Liver (tissue), 9 donors: ENCODE data around the gene CNNM1. TPM values are rescaled to one million over a fixed set of nuclear protein-coding genes. Genes with fewer than 3 reads are reported as not detected.

Experiments used
- DNase-seq: peaks from one replicate; pipeline ENCODE4 v3.0.0-alpha.2; 2017; ENCODE audit warnings: low spot score
- H3K27ac ChIP-seq, 2 donors: one replicate each; pipeline ENCODE4 v1.7.0; 2013; ENCODE audit warnings: inconsistent platforms in 2 of 2, low read length in 2 of 2, control low read depth in 1 of 2, low read depth in 1 of 2, mild to moderate bottlenecking in 1 of 2
- H3K27me3 ChIP-seq, 4 donors: one replicate each; pipeline versions ENCODE4 v1.6.1 to v1.7.0; 2013; ENCODE audit warnings: low read length in 3 of 4, inconsistent platforms in 1 of 4, mild to moderate bottlenecking in 1 of 4, moderate library complexity in 1 of 4; ENCODE audit not compliant: control insufficient read depth in 4 of 4, insufficient read depth in 4 of 4
- H3K36me3 ChIP-seq, 4 donors: one replicate each; pipeline versions ENCODE4 v1.6.1 to v1.7.0; 2013; ENCODE audit warnings: low read length in 3 of 4, mild to moderate bottlenecking in 3 of 4, low read depth in 1 of 4, moderate library complexity in 1 of 4; ENCODE audit not compliant: control insufficient read depth in 4 of 4, insufficient read depth in 3 of 4
- H3K4me1 ChIP-seq, 4 donors: one replicate each; pipeline versions ENCODE4 v1.6.1 to v1.7.0; 2013; ENCODE audit warnings: low read length in 3 of 4, mild to moderate bottlenecking in 3 of 4, moderate library complexity in 1 of 4; ENCODE audit not compliant: control insufficient read depth in 4 of 4, insufficient read depth in 4 of 4
- H3K4me3 ChIP-seq, 3 donors: one replicate each; pipeline versions ENCODE4 v1.6.1 to v1.7.0; 2013; ENCODE audit warnings: low read length in 3 of 3, control low read depth in 1 of 3, low read depth in 1 of 3, mild to moderate bottlenecking in 1 of 3
- H3K9ac ChIP-seq, 2 donors: one replicate each; pipeline ENCODE4 v1.7.0; 2013; ENCODE audit warnings: low read length in 2 of 2, mild to moderate bottlenecking in 2 of 2, moderate library complexity in 2 of 2, control low read depth in 1 of 2, low read depth in 1 of 2
- H3K9me3 ChIP-seq, 4 donors: one replicate each; pipeline versions ENCODE4 v1.6.1 to v1.7.0; 2013; ENCODE audit warnings: low read length in 3 of 4; ENCODE audit not compliant: control insufficient read depth in 4 of 4
- CTCF ChIP-seq: fragments of 150-350 bp; IDR thresholded peaks from 2 replicates; pipeline ENCODE4 v1.5.1; 2017; ENCODE audit warnings: improper control_type of control experiment, low read depth, low read length; ENCODE audit not compliant: missing input control
- EGR1 ChIP-seq, 2 donors: IDR thresholded peaks; 2 replicates each; pipeline ENCODE4 v1.6.1; 2016 to 2018; ENCODE audit warnings: antibody characterized with exemption in 2 of 2, low read depth in 2 of 2
- FOXA1 ChIP-seq: IDR thresholded peaks from 2 replicates; pipeline ENCODE4 v1.6.1; 2016; ENCODE audit warnings: antibody characterized with exemption
- FOXA2 ChIP-seq: IDR thresholded peaks from 2 replicates; pipeline ENCODE4 v1.6.1; 2016; ENCODE audit warnings: antibody characterized with exemption
- GABPA ChIP-seq, 2 donors: IDR thresholded peaks in 1 of 2; conservative IDR thresholded peaks in 1 of 2; 2 replicates each; pipeline ENCODE4 v1.6.1; 2016; ENCODE audit warnings: antibody characterized with exemption in 2 of 2, mild to moderate bottlenecking in 1 of 2, moderate library complexity in 1 of 2
- HNF4A ChIP-seq, 2 donors: conservative IDR thresholded peaks; 2 replicates each; pipeline ENCODE4 v1.6.1; 2016; ENCODE audit warnings: antibody characterized with exemption in 2 of 2, mild to moderate bottlenecking in 2 of 2
- HNF4G ChIP-seq: IDR thresholded peaks from 2 replicates; pipeline ENCODE4 v1.6.1; 2016; ENCODE audit warnings: antibody characterized with exemption
- JUND ChIP-seq, 2 donors: IDR thresholded peaks; 2 replicates each; pipeline ENCODE4 v1.6.1; 2016; ENCODE audit warnings: antibody characterized with exemption in 2 of 2
- MAX ChIP-seq: IDR thresholded peaks from 2 replicates; pipeline ENCODE4 v1.6.1; 2016; ENCODE audit warnings: antibody characterized with exemption
- NR2F2 ChIP-seq: IDR thresholded peaks from 2 replicates; pipeline ENCODE4 v1.6.1; 2016; ENCODE audit warnings: antibody characterized with exemption
- RAD21 ChIP-seq, 2 donors: IDR thresholded peaks; 2 replicates each; pipeline ENCODE4 v1.6.1; 2016; ENCODE audit warnings: antibody characterized with exemption in 2 of 2, mild to moderate bottlenecking in 2 of 2
- RXRA ChIP-seq, 2 donors: IDR thresholded peaks; 2 replicates each; pipeline ENCODE4 v1.6.1; 2017 to 2018; ENCODE audit warnings: antibody characterized with exemption in 2 of 2, mild to moderate bottlenecking in 1 of 2
- SP1 ChIP-seq: IDR thresholded peaks from 2 replicates; pipeline ENCODE4 v1.6.1; 2018; ENCODE audit warnings: antibody characterized with exemption, mild to moderate bottlenecking
- TAF1 ChIP-seq: conservative IDR thresholded peaks from 2 replicates; pipeline ENCODE4 v1.6.1; 2016; ENCODE audit warnings: antibody characterized with exemption, mild to moderate bottlenecking
- YY1 ChIP-seq: IDR thresholded peaks from 2 replicates; pipeline ENCODE4 v1.6.1; 2016; ENCODE audit warnings: antibody characterized with exemption, mild to moderate bottlenecking
- WGBS: extraction: QIAGEN DNeasy Blood & Tissue Kit; methylation state at CpG from one replicate; pipeline ENCODE4 v1.1.7; 2013; 5-methylcytosine and 5-hydroxymethylcytosine counted together
- polyA plus RNA-seq, 2 donors: library from polyadenylated mRNA; stranded (reverse) in 1 of 2; unstranded in 1 of 2; fragments of 200-250 nt in 1 of 2; fragments of >200 nt in 1 of 2; fragmentation: Nextera tagmentation in 1 of 2; extraction: Ambion mirVana in 1 of 2; gene quantifications; one replicate each; pipeline versions ENCODE4 v1.2.1 to v1.2.3, GENCODE V29; 2013 to 2015
- total RNA-seq, 2 donors: library from RNA; depleted of rRNA; stranded (reverse); fragments of >200 nt; gene quantifications; one replicate each; pipeline ENCODE4 v1.2.3, GENCODE V29; 2014
- TF ChIP-seq, protein P1 (sequence below): IDR thresholded peaks from 2 replicates; pipeline ENCODE4 v1.6.1; 2016; ENCODE audit warnings: antibody characterized with exemption, mild to moderate bottlenecking
- TF ChIP-seq, protein P2 (sequence below): IDR thresholded peaks from 2 replicates; pipeline ENCODE4 v1.6.1; 2016; ENCODE audit warnings: antibody characterized with exemption
- donor health status: healthy.
- donor health status: healthy.
- donor health status: healthy.
- donor health status: healthy.
- donor health status: healthy.

CNNM1 gene
- total and polyA plus RNA-seq, 4 donors: 0.05 to 0.10 (median 0.07) TPM

DNA sequence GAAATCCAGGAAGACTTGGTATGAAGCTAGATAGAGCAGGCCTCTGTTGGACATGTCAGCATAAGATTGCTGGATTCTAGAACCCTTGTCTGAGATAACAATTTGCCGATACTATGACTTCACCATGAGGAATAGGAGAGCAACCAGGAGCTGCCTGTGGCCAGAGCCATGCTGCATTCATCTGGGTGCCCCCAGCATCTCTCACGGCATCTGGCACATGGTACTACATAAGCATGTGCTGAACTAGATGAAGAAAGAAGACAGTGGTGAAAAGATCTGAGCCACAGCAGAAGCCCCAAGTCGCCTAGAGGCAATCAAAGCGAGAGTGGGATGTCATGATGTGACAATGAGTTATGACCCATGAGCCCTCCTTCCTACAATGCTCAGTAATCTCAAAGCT lies 81.7 kb downstream of the CNNM1 start:
- H3K4me1 ChIP-seq: peaks cover 8 to 26% (median 19%) of the 10 kb centered on the region in 4 donors
- no peaks in the 10 kb centered on the region for H3K27me3 ChIP-seq
- TF ChIP-seq HNF4G (no peak), NR2F2 (no peak), YY1 (no peak), FOXA2 (no peak), EGR1 (IDR thresholded peaks at IDR 0.05; ENCODE audit: low read depth in 2 of 2) (no peak), HNF4A (conservative IDR thresholded peaks at IDR 0.05) (no peak), JUND (IDR thresholded peaks at IDR 0.05) (no peak), RAD21 (IDR thresholded peaks at IDR 0.05) (no peak), TAF1 (no peak), CTCF (no peak), SP1 (no peak), MAX (no peak), RXRA (IDR thresholded peaks at IDR 0.05) (no peak), GABPA (IDR thresholded peaks at IDR 0.05 in 1 of 2, conservative IDR thresholded peaks at IDR 0.05 in 1 of 2) (no peak), FOXA1 (no peak)
- TF ChIP-seq, protein P1, sequence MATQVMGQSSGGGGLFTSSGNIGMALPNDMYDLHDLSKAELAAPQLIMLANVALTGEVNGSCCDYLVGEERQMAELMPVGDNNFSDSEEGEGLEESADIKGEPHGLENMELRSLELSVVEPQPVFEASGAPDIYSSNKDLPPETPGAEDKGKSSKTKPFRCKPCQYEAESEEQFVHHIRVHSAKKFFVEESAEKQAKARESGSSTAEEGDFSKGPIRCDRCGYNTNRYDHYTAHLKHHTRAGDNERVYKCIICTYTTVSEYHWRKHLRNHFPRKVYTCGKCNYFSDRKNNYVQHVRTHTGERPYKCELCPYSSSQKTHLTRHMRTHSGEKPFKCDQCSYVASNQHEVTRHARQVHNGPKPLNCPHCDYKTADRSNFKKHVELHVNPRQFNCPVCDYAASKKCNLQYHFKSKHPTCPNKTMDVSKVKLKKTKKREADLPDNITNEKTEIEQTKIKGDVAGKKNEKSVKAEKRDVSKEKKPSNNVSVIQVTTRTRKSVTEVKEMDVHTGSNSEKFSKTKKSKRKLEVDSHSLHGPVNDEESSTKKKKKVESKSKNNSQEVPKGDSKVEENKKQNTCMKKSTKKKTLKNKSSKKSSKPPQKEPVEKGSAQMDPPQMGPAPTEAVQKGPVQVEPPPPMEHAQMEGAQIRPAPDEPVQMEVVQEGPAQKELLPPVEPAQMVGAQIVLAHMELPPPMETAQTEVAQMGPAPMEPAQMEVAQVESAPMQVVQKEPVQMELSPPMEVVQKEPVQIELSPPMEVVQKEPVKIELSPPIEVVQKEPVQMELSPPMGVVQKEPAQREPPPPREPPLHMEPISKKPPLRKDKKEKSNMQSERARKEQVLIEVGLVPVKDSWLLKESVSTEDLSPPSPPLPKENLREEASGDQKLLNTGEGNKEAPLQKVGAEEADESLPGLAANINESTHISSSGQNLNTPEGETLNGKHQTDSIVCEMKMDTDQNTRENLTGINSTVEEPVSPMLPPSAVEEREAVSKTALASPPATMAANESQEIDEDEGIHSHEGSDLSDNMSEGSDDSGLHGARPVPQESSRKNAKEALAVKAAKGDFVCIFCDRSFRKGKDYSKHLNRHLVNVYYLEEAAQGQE: no peak
- TF ChIP-seq, protein P2, sequence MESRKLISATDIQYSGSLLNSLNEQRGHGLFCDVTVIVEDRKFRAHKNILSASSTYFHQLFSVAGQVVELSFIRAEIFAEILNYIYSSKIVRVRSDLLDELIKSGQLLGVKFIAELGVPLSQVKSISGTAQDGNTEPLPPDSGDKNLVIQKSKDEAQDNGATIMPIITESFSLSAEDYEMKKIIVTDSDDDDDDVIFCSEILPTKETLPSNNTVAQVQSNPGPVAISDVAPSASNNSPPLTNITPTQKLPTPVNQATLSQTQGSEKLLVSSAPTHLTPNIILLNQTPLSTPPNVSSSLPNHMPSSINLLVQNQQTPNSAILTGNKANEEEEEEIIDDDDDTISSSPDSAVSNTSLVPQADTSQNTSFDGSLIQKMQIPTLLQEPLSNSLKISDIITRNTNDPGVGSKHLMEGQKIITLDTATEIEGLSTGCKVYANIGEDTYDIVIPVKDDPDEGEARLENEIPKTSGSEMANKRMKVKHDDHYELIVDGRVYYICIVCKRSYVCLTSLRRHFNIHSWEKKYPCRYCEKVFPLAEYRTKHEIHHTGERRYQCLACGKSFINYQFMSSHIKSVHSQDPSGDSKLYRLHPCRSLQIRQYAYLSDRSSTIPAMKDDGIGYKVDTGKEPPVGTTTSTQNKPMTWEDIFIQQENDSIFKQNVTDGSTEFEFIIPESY: no peak
- 93% methylated on average over 4 of the region's 4 CpGs for WGBS
- H3K27ac ChIP-seq: no peak overlapping the region
- no peak overlapping the region for H3K9ac ChIP-seq
- no peak for DNase-seq
- H3K4me3 ChIP-seq: no peak overlapping the region
- no peaks in the 10 kb centered on the region for H3K9me3 ChIP-seq
- H3K36me3 ChIP-seq: peaks cover 7 to 40% (median 24%) of the 10 kb centered on the region in 4 donors

GRCh38 chr10:99411546-99411945 lies 82.4 kb downstream of the CNNM1 start:
- Histone ChIP-seq H3K4me3 (no peak overlapping the region), H3K27me3 (no peaks in the 10 kb centered on the region), H3K27ac (peak overlapping the region in 1 of 2 donors; percentile 0), H3K4me1 (peaks cover 8 to 25% (median 19%) of the 10 kb centered on the region in 4 donors), H3K9me3 (no peaks in the 10 kb centered on the region), H3K9ac (no peak overlapping the region), H3K36me3 (peaks cover 4 to 34% (median 17%) of the 10 kb centered on the region in 4 donors)
- WGBS: 65% methylated on average over 2 of the region's 2 CpGs
- no peak for DNase-seq
- TF ChIP-seq FOXA2 (peak; percentile 11), MAX (no peak), JUND (IDR thresholded peaks at IDR 0.05) (peak in 1 of 2 donors; percentile 19), CTCF (no peak)
